ENCODE data around the gene AADACL4.
"Not testable (repeated sequence)": the region's sequence is repeated elsewhere in the genome, so short reads cannot be mapped to it uniquely, and the experiment has no call there.

The AADACL4 gene

DNA sequence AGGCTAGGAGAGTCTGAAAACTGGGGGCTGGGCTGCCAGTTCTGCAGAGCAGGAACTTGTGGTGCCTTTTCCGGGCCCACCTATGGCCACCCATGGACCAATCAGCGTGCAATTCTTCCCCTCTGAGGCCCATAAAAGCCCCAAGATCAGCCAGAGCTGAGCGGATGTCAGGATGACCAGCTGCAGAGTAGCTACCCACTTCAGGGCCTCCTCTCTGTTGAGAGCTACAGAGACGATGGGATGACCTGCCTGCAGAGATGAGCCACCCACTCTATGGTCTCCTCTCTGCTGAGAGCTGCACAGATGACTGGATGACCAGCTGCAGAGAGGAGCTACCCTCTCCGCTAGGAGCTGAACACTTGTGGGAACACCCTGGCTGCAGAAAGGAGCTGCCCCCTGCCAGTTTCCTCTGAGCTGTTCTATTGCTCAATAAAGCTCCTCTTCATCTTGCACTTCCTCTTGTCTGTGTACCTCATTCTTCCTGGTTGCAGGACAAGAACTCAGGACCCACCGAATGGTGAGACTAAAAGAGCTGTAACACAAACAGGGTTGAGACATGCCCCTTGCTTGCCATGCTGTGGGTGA is 12.8 kb upstream of the AADACL4 start:
- no peak for FAIRE-seq

GRCh38 chr1:12631571-12631970 is 12.3 kb upstream of the AADACL4 start:
- FAIRE-seq, result no peak

- FAIRE-seq, result no peak
Observed at GRCh38 chr1:12634156-12634555, 9.7 kb upstream of the AADACL4 start.

DNA sequence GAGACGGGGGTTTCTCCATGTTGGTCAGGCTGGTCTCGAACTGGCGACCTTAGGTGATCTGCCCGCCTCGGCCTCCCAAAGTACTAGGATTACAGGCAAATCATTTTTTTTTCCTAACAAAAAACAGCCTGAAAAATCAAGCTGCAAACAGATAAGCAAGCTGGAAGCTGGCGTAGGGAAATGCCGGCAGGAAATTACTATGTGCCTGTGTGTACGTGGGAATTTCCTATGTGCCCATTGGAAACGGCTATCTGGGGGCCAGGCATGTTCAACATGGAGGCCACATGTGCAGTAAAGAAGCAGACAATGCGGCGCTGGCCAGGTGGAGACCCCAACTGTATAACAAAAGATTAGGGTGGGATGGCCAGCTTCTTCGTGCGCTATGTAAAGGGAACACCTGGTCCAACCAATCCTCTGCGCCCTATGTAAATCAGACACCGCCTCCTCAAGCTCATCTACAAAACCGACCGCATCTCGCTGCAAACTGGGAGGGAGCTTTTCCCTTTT is 9.1 kb upstream of the AADACL4 start:
- no peak for FAIRE-seq

DNA sequence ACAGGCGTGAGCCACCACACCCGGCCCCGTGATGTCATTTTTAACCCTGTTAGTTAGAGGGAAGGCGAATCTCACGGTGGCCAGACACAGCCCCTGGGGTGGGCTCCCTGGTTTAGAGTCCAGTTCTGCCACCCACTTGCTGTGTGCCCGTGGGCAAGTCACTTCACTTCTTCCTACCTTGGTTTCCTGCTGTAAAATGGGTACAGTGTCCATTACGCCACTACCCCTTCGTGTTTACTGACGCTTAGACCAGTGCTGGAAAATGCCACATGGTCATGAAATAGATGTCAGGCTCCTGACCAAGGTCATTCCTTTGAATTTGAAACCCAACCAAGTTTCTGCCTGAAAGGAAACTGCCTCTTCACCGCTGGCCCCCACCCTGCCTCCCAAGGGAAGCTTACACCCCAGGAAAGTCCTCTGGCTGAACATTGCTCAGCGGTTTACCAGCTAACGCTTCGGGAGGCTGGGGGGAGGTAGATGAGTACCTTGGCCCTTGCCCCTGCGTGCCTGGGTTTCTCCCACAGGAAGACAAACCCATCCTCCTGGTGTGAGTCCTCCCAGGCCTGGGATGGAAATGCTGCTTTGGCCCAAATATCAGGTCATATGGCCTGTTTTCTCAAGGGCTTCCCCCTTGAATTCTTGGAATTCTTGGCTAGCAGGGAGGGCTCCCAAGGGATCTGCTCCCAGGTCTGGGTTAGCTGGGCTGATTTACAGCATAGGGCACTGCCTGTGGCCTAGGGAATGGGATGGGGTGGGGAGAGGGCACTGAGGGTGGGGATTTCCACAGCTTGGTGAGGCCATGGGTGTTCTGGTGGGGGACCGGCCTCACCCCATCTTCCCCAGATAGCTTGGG is 7.6 kb upstream of the AADACL4 start:
- FAIRE-seq, result no peak

GRCh38 chr1:12637693-12638092 is 6.2 kb upstream of the AADACL4 start:
- FAIRE-seq, result no peak

DNA sequence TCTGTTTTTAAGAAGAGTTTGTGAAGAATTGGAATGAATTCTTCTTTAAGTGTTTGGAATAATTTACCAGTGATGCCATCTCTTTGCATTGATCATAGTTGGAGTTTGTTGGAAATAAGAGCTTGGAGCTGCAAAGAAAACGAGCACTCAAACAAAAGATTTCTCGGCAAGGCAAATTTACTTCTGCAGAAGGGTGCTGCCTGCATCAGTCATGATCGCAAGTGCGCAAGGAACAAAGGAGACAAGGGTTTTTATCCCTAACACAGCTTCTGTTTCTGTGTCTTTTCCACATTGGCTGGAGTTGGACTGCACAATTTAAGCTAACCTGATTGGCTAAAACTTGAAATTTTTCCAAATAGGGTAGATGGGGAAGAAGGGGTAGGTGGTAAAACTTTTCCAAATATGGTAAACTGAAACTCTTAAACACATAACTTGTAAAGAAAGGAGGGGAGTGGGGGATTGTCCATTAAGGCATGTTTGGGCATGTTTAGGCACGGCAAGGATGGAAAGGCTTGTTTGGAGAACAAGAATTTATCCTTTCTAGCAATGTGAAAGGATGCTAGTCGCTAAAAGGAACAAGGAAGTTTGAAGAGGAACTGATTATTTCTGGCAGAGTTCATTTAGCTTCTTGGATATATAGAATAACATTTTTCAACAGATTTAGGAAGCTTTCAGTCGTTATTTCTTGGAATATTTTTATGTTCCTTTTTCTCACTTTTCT is 3.5 kb upstream of the AADACL4 start:
- FAIRE-seq, result no peak

DNA sequence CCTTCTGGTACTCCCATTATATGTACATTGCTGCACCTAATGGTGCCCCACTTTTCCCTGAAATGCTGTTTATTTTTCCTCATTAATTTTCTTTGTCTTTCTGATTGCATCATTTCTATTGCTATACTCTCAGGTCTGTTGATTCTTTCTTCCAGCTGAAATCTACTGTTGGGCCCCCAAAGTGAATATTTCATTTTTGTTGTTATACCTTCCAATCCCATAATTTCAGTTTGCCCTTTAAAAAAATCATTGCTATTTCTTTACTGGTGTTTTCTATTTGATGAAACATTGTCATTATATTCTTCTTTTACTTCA is 3.0 kb upstream of the AADACL4 start:
- no peak for FAIRE-seq

DNA sequence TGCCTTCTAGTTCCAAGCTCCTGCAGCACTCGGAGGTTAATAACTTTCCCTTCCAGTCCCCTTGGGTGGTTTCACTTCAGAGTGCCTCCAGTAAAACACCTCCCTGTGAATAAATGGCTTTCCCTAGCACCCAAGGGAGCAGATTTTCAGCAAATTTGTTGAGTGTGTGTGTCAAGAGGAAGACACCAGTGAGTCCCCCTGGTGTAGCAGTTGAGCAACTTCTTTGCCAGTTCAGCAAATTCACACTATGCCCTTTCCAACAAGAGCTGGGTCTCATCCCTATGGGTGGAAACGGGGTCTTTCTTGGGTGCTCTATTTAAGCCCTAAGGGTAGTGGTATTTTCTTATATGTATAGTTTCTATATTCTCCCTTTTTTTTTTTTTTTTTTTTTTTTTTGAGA is 806 bp upstream of the AADACL4 start:
- FAIRE-seq, result no peak

- no peak for FAIRE-seq
Observed at GRCh38 chr1:12644237-12644636, 352 bp downstream of the AADACL4 start.

DNA sequence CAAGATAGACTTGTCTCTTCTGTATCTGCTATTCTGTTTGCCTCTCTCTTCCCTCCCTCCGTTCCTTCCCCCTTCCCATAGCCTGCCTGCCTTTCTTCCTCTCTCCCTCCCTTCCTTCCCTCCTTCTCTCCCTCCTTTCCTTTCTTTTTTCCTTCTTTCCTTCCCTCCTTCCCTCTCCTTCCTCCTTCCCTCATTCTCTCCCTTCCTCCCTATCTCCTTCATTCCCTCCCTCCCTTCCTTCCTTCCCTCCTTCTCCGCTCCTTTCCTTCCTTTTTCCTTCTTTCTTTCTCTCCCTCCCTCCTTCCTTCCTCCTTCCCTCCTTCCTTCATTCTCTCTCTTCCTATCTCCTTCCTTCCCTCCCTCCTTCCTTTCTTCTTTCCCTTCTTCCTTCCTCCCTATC is 944 bp downstream of the AADACL4 start:
- no peak for FAIRE-seq

DNA sequence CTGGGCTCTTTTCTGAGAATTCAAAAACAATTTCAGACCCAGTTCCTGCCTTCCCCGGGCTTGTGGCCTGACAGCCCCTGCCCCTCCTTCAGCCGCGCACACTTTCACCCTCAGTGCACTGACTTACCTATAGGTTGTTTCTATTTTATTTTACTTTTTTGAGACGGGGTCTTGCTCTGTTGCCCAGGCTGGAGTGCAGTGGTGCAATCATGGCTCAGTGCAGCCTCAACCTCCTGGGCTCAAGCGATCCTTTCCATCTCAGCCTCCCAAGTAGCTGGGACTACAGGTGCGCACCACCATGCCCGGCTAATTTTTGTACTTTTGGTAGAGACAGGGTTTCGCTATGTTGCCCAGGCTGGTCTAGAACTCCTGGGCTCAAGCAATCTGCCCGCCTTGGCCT is 1.5 kb downstream of the AADACL4 start:
- FAIRE-seq, result not testable (repeated sequence)

DNA sequence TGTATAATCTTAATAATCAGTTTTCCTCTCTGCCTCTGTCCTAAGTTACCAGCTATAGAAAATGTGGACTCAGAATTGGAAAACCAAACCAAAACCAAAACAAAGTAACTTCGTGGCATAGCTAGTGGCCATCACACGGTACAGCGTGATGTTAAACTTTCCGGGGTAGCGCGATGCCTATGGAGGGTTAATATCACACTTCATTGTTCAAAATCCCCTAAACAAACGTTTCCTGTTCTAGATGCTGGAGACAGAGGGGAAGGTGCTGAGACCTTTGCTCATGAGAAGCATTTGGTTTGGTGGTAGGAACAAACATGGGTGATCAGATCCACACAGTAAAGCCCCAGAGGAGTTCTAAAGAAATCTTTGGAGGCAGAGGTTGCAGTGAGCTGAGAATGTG is 4.9 kb downstream of the AADACL4 start:
- no peak for FAIRE-seq

GRCh38 chr1:12649971-12650421 is 6.1 kb downstream of the AADACL4 start:
- FAIRE-seq, result no peak

GRCh38 chr1:12654004-12654567 is 10.2 kb downstream of the AADACL4 start:
- FAIRE-seq, result no peak

- no peak for FAIRE-seq
Observed at GRCh38 chr1:12654657-12655056, 10.8 kb downstream of the AADACL4 start.

- FAIRE-seq, result no peak
Observed at GRCh38 chr1:12656575-12656974, 12.7 kb downstream of the AADACL4 start.

- no peak for FAIRE-seq
Observed at GRCh38 chr1:12657060-12657884, 13.4 kb downstream of the AADACL4 start.

GRCh38 chr1:12657885-12658512 is 14.1 kb downstream of the AADACL4 start:
- not testable (repeated sequence) for FAIRE-seq

DNA sequence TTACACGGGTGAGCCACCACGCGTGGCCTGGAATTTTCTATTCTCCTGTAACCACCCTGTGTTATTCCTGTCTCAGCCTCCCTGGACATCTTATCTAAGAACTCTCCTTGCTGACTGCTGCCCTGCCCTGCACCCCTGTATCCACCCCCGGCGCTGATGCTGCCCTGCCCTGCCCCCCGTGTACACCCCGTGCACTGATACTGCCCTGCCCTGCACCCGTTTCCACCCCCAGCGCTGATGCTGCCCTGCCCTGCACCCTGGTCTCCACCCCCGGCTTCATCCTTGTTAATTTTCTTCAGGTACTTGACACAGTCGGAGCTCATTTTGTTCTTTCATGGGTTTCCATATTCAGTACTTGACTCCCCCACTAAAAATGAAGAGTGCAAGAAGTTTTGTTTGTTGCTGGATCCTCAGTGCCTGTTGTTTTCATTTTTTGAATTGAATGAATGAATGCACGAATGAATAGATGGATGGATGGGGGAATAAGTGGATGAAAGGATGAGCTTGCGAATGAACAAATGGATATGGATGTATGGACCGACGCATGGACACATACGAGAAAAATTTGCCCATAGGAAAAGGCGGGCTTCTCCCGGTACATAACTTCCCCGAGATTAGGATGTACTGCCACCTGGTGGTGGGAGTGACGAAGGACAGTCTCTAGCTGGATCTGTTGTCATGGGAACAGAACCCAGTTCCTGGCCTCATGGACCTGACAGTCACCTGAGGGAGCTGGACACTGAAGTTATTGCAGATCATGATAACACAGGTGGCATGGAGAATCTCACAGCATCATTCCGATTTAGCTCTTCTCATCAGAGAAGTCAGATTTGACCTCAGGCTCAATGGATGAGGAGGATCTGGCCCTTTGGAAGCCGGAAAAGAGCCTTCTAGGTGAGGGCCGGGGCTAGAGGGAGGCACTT is 14.9 kb downstream of the AADACL4 start:
- peak; percentile 92 for FAIRE-seq

Data from A204.1 (cell line).